WTC11 (cell line): ENCODE data around the gene FOXP1. TPM values are rescaled to one million over a fixed set of nuclear protein-coding genes. Genes with fewer than 3 reads are reported as not detected.

ENCODE experiments used
- ATAC-seq: fragments of 200-7000 bp; cut with Tn5 transposase; 2 replicates; pipeline ENCODE4 v1.10.0; 2021; ENCODE audit warnings: mild to moderate bottlenecking, moderate library complexity
- CTCF ChIA-PET: fragments of 300-600 bp; sonication (Branson Sonifier 250); formaldehyde crosslinking; loops from one replicate; lab custom pipeline; 2021; ENCODE audit warnings: antibody characterized with exemption; lab: Charles Lee
- POLR2A ChIA-PET: fragments of 350-600 bp; sonication (Branson Sonifier 250); formaldehyde crosslinking; loops from one replicate; lab custom pipeline; 2021; ENCODE audit warnings: antibody characterized with exemption; lab: Charles Lee
- DNase-seq: peaks from one replicate; pipeline ENCODE4 v3.0.0; 2021; ENCODE audit warnings: low spot score
- H3K27ac Mint-ChIP-seq: 2 replicates; pipeline ENCODE4 v1.8.0; 2021; ENCODE audit warnings: mixed read lengths
- H3K27me3 Mint-ChIP-seq: 2 replicates; pipeline ENCODE4 v1.8.0; 2021; ENCODE audit warnings: low read depth, mild to moderate bottlenecking, moderate library complexity, mixed read lengths
- H3K36me3 Mint-ChIP-seq: 2 replicates; pipeline ENCODE4 v1.8.0; 2021; ENCODE audit warnings: mixed read lengths
- H3K4me1 Mint-ChIP-seq: 2 replicates; pipeline ENCODE4 v1.8.0; 2022; ENCODE audit warnings: mixed read lengths
- H3K4me3 Mint-ChIP-seq: 2 replicates; pipeline ENCODE4 v1.8.0; 2021; ENCODE audit warnings: mild to moderate bottlenecking, moderate library complexity, mixed read lengths
- H3K9me3 Mint-ChIP-seq: 2 replicates; pipeline ENCODE4 v1.8.0; 2021; ENCODE audit warnings: mixed read lengths
- ATF1 ChIP-seq: sonication (generic); formaldehyde crosslinking; IDR thresholded peaks from 2 replicates; pipeline ENCODE4 v1.8.1; 2023; ENCODE audit warnings: mild to moderate bottlenecking, moderate library complexity, missing genetic modification reagents
- CREM ChIP-seq: sonication (generic); formaldehyde crosslinking; IDR thresholded peaks from 2 replicates; pipeline ENCODE4 v1.8.1; 2022; ENCODE audit warnings: mild to moderate bottlenecking, missing genetic modification reagents, moderate library complexity
- FOXP1 ChIP-seq: sonication (generic); formaldehyde crosslinking; IDR thresholded peaks from 2 replicates; pipeline ENCODE4 v1.8.0; 2022; ENCODE audit warnings: missing genetic modification reagents, mild to moderate bottlenecking, moderate library complexity, borderline replicate concordance
- GABPB1 ChIP-seq: sonication (generic); formaldehyde crosslinking; IDR thresholded peaks from 2 replicates; pipeline ENCODE4 v1.8.1; 2023; ENCODE audit warnings: mild to moderate bottlenecking, missing genetic modification reagents
- GTF2I ChIP-seq: fragments of 250-450 bp; sonication (Bioruptor Pico); conservative IDR thresholded peaks from 2 replicates; pipeline ENCODE4 v1.4.0; 2021; ENCODE audit warnings: mild to moderate bottlenecking
- MXD4 ChIP-seq: fragments of 250-450 bp; sonication (Bioruptor Pico); IDR thresholded peaks from 2 replicates; pipeline ENCODE4 v1.8.0; 2021; ENCODE audit warnings: mild to moderate bottlenecking, moderate library complexity, borderline replicate concordance
- NFATC4 ChIP-seq: fragments of 250-450 bp; sonication (Bioruptor Pico); IDR thresholded peaks from 2 replicates; pipeline ENCODE4 v1.9.0; 2021; ENCODE audit warnings: mild to moderate bottlenecking
- NFYB ChIP-seq: sonication (generic); formaldehyde crosslinking; conservative IDR thresholded peaks from 2 replicates; pipeline ENCODE4 v1.8.0; 2022; ENCODE audit warnings: low read depth, missing genetic modification reagents
- PRRX2 ChIP-seq: fragments of 250-450 bp; sonication (Bioruptor Pico); IDR thresholded peaks from 2 replicates; pipeline ENCODE4 v1.8.0; 2021; ENCODE audit warnings: mild to moderate bottlenecking
- SMAD4 ChIP-seq: sonication (generic); formaldehyde crosslinking; IDR thresholded peaks from 2 replicates; pipeline ENCODE4 v1.8.0; 2022; ENCODE audit warnings: mild to moderate bottlenecking, missing genetic modification reagents
- ZBTB21 ChIP-seq: sonication (generic); formaldehyde crosslinking; IDR thresholded peaks from 2 replicates; pipeline ENCODE4 v1.8.1; 2023; ENCODE audit warnings: mild to moderate bottlenecking, missing genetic modification reagents, borderline replicate concordance
- ZNF232 ChIP-seq: sonication (generic); formaldehyde crosslinking; IDR thresholded peaks from 2 replicates; pipeline ENCODE4 v1.8.0; 2022; ENCODE audit warnings: mild to moderate bottlenecking, missing genetic modification reagents
- ZNF263 ChIP-seq: sonication (generic); formaldehyde crosslinking; IDR thresholded peaks from 2 replicates; pipeline ENCODE4 v1.8.1; 2022; ENCODE audit warnings: low read depth, mild to moderate bottlenecking, moderate library complexity, missing genetic modification reagents
- ZNF396 ChIP-seq: fragments of 250-450 bp; sonication (Bioruptor Pico); IDR thresholded peaks from 2 replicates; pipeline ENCODE4 v1.8.0; 2021; ENCODE audit warnings: mild to moderate bottlenecking, moderate library complexity, borderline replicate concordance
- total RNA-seq: library from RNA; stranded (reverse); gene quantifications from 3 replicates; pipeline ENCODE4 v1.2.3, GENCODE V29; 2021
- TF ChIP-seq, protein P1 (sequence below): sonication (generic); formaldehyde crosslinking; IDR thresholded peaks from 2 replicates; pipeline ENCODE4 v1.8.0; 2022; ENCODE audit warnings: missing genetic modification reagents
- TF ChIP-seq, protein P2 (sequence below): fragments of 250-450 bp; sonication (Bioruptor Pico); conservative IDR thresholded peaks from 2 replicates; pipeline ENCODE4 v1.9.0; 2021; ENCODE audit warnings: mild to moderate bottlenecking
- TF ChIP-seq, protein P3 (sequence below): sonication (generic); formaldehyde crosslinking; IDR thresholded peaks from 2 replicates; pipeline ENCODE4 v1.8.0; 2023; ENCODE audit warnings: missing genetic modification reagents
- TF ChIP-seq, protein P4 (sequence below): fragments of 250-450 bp; sonication (Bioruptor Pico); IDR thresholded peaks from 2 replicates; pipeline ENCODE4 v1.9.0; 2021; ENCODE audit warnings: moderate library complexity, mild to moderate bottlenecking, inconsistent platforms, borderline replicate concordance
- TF ChIP-seq, protein P5 (sequence below): sonication (generic); formaldehyde crosslinking; IDR thresholded peaks from 2 replicates; pipeline ENCODE4 v1.8.1; 2023; ENCODE audit warnings: mild to moderate bottlenecking, moderate library complexity, missing genetic modification reagents
- TF ChIP-seq, protein P6 (sequence below): sonication (generic); formaldehyde crosslinking; IDR thresholded peaks from 2 replicates; pipeline ENCODE4 v1.8.1; 2022; ENCODE audit warnings: mild to moderate bottlenecking, missing genetic modification reagents, moderate library complexity, borderline replicate concordance

The FOXP1 gene
- total RNA-seq, 1 experiment from 2014 or later, result 25.8 TPM

DNA sequence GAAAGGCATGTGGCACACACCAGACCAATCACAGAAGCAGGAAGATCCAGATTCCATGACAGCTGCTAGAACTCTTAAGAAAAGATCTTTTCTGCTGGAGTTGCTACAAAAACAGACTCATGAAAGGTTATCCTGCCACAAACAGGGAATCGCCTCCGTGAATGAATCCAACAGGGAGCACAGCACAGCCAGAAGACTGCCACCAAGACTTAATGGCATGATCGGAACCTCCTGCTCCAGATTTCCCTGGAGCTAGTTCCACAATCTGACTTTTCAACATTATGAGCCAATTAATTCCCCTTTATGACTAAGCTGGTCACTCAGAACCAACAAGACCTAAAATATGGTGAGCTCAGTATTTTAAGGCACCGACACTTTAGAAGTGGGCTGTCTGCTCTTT, 232.5 kb downstream of the FOXP1 start:
- no peaks in the 10 kb centered on the region for H3K36me3 Mint-ChIP-seq
- POLR2A ChIA-PET, result no interaction called here
- no peak overlapping the region for H3K4me3 Mint-ChIP-seq
- peaks cover 2% of the 10 kb centered on the region; the same call in 1 of the 2 replicates for H3K4me1 Mint-ChIP-seq
- DNase-seq (no peak), ATAC-seq (no peak)
- H3K27me3 Mint-ChIP-seq, result no peaks in the 10 kb centered on the region
- CTCF ChIA-PET, result interaction anchor here (1.3 kb wide), 1 partner anchor 46 kb away, joined by 4 read pairs; no protein-coding TSS in a partner anchor
- TF ChIP-seq, protein P1, sequence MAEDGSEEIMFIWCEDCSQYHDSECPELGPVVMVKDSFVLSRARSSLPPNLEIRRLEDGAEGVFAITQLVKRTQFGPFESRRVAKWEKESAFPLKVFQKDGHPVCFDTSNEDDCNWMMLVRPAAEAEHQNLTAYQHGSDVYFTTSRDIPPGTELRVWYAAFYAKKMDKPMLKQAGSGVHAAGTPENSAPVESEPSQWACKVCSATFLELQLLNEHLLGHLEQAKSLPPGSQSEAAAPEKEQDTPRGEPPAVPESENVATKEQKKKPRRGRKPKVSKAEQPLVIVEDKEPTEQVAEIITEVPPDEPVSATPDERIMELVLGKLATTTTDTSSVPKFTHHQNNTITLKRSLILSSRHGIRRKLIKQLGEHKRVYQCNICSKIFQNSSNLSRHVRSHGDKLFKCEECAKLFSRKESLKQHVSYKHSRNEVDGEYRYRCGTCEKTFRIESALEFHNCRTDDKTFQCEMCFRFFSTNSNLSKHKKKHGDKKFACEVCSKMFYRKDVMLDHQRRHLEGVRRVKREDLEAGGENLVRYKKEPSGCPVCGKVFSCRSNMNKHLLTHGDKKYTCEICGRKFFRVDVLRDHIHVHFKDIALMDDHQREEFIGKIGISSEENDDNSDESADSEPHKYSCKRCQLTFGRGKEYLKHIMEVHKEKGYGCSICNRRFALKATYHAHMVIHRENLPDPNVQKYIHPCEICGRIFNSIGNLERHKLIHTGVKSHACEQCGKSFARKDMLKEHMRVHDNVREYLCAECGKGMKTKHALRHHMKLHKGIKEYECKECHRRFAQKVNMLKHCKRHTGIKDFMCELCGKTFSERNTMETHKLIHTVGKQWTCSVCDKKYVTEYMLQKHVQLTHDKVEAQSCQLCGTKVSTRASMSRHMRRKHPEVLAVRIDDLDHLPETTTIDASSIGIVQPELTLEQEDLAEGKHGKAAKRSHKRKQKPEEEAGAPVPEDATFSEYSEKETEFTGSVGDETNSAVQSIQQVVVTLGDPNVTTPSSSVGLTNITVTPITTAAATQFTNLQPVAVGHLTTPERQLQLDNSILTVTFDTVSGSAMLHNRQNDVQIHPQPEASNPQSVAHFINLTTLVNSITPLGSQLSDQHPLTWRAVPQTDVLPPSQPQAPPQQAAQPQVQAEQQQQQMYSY, result no peak
- TF ChIP-seq NFYB (CRISPR knock-in tag) (no peak), FOXP1 (CRISPR knock-in tag) (no peak), ZNF263 (CRISPR knock-in tag) (no peak), ZBTB21 (CRISPR knock-in tag) (no peak), ZNF232 (CRISPR knock-in tag) (no peak)
- TF ChIP-seq, protein P2, sequence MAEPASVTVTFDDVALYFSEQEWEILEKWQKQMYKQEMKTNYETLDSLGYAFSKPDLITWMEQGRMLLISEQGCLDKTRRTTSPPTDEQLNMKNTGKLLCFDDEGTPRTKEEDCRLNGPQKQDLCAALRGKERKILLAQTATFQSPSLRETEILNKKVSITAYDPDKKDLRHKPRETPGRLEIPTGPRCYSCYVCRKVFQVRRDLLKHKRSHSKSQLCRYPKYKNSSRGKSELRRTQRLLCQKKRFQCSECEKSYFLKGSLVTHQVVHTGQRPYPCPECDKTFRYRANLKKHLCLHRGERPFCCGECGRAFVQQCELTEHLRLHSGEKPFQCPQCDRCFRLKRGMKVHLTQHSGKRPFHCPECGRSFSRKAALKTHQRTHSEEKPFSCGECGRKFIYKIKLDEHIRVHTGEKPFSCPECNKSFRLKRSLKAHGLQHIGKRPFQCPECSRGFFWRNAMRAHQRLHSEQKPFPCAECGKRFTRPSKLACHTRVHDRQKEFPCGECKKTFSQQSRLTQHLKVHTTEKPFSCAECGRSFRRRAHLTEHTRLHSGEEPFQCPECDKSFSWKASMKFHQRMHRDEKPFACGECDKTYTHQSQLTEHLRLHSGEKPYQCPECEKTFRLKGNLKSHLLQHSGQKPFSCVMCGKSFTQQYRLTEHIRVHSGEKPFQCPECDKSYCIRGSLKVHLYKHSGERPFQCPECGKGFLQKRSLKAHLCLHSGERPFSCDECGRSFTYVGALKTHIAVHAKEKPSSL (CRISPR knock-in tag), result no peak
- no peaks in the 10 kb centered on the region for H3K9me3 Mint-ChIP-seq
- no peak overlapping the region for H3K27ac Mint-ChIP-seq

DNA sequence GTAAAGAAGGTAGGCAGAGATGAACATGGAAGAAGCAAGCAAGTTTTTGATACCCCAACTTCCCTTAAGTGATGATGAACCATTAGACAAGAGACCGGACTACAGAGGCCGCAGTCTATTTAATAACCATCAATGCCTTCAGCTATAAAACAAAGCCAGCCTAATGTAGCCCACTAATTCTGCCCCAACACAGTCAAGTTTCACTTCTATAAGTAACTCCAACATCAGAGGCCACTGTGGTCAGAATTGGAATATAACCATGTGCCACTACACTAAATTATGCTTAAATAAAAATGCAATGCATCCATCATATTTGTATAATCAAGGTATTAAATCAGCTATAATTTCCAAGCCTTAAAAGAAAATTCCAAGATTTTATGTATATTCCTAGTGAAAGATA, 234.7 kb downstream of the FOXP1 start:
- TF ChIP-seq CREM (CRISPR knock-in tag) (no peak), GABPB1 (CRISPR knock-in tag) (no peak), PRRX2 (CRISPR knock-in tag) (no peak), MXD4 (CRISPR knock-in tag) (no peak), ZNF396 (CRISPR knock-in tag) (no peak), ATF1 (CRISPR knock-in tag) (no peak), GTF2I (CRISPR knock-in tag) (no peak), NFATC4 (CRISPR knock-in tag) (no peak), SMAD4 (CRISPR knock-in tag) (no peak)
- TF ChIP-seq, protein P3, sequence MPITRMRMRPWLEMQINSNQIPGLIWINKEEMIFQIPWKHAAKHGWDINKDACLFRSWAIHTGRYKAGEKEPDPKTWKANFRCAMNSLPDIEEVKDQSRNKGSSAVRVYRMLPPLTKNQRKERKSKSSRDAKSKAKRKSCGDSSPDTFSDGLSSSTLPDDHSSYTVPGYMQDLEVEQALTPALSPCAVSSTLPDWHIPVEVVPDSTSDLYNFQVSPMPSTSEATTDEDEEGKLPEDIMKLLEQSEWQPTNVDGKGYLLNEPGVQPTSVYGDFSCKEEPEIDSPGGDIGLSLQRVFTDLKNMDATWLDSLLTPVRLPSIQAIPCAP (CRISPR knock-in tag), result no peak
- TF ChIP-seq, protein P4, sequence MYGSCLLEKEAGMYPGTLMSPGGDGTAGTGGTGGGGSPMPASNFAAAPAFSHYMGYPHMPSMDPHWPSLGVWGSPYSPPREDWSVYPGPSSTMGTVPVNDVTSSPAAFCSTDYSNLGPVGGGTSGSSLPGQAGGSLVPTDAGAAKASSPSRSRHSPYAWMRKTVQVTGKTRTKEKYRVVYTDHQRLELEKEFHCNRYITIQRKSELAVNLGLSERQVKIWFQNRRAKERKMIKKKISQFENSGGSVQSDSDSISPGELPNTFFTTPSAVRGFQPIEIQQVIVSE (CRISPR knock-in tag), result no peak
- TF ChIP-seq, protein P5, sequence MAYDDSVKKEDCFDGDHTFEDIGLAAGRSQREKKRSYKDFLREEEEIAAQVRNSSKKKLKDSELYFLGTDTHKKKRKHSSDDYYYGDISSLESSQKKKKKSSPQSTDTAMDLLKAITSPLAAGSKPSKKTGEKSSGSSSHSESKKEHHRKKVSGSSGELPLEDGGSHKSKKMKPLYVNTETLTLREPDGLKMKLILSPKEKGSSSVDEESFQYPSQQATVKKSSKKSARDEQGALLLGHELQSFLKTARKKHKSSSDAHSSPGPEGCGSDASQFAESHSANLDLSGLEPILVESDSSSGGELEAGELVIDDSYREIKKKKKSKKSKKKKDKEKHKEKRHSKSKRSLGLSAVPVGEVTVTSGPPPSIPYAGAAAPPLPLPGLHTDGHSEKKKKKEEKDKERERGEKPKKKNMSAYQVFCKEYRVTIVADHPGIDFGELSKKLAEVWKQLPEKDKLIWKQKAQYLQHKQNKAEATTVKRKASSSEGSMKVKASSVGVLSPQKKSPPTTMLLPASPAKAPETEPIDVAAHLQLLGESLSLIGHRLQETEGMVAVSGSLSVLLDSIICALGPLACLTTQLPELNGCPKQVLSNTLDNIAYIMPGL (CRISPR knock-in tag), result no peak
- TF ChIP-seq, protein P6, sequence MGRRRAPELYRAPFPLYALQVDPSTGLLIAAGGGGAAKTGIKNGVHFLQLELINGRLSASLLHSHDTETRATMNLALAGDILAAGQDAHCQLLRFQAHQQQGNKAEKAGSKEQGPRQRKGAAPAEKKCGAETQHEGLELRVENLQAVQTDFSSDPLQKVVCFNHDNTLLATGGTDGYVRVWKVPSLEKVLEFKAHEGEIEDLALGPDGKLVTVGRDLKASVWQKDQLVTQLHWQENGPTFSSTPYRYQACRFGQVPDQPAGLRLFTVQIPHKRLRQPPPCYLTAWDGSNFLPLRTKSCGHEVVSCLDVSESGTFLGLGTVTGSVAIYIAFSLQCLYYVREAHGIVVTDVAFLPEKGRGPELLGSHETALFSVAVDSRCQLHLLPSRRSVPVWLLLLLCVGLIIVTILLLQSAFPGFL (CRISPR knock-in tag), result no peak
- TF ChIP-seq, all 79 proteins: peak for 0
- no peak overlapping the region for H3K27ac Mint-ChIP-seq
- H3K27me3 Mint-ChIP-seq, result no peaks in the 10 kb centered on the region
- POLR2A ChIA-PET, result no interaction called here
- H3K4me3 Mint-ChIP-seq, result no peak overlapping the region
- H3K36me3 Mint-ChIP-seq, result no peaks in the 10 kb centered on the region; the same call in 1 of the 2 replicates
- no peak for ATAC-seq
- no peak for DNase-seq
- H3K4me1 Mint-ChIP-seq, result peaks cover 4% of the 10 kb centered on the region; the same call in 1 of the 2 replicates
- CTCF ChIA-PET, result interaction anchor here (0.5 kb wide), 1 partner anchor 149 kb away, joined by 3 read pairs; no protein-coding TSS in a partner anchor
- H3K9me3 Mint-ChIP-seq, result no peaks in the 10 kb centered on the region
